Adrenal gland (tissue), 12 donors: ENCODE data around the gene MYO7A. TPM values are rescaled to one million over a fixed set of nuclear protein-coding genes. Genes with fewer than 3 reads are reported as not detected.

Experiments used
- DNase-seq, 7 donors: peaks; one replicate each; pipeline ENCODE4 v3.0.0-alpha.2; 2019 to 2020
- H3K27ac ChIP-seq, 5 donors: fragments of 200-600 bp; sonication (generic) in 4 of 5; 1 replicate in 3 of 5; 2 replicates in 2 of 5; pipeline versions ENCODE4 v1.5.1 to v1.8.0; 2016 to 2020; ENCODE audit warnings: mild to moderate bottlenecking in 1 of 5
- H3K27me3 ChIP-seq: fragments of 200-600 bp; 2 replicates; pipeline ENCODE4 v1.8.0; 2021
- H3K36me3 ChIP-seq, 2 donors: fragments of 200-600 bp; replicated peaks in 1 of 2; 1 replicate in 1 of 2; 2 replicates in 1 of 2; pipeline versions ENCODE4 v1.5.1 to v1.8.0; 2018 to 2022
- H3K4me1 ChIP-seq, 2 donors: fragments of 200-600 bp; replicated peaks in 1 of 2; 1 replicate in 1 of 2; 2 replicates in 1 of 2; pipeline versions ENCODE4 v1.5.1 to v1.8.0; 2018 to 2021
- H3K4me3 ChIP-seq, 4 donors: fragments of 200-600 bp; sonication (generic) in 3 of 4; one replicate each; pipeline ENCODE4 v1.5.1; 2016 to 2018
- H3K9me3 ChIP-seq, 3 donors: fragments of 200-600 bp; sonication (generic) in 1 of 3; replicated peaks in 1 of 3; 1 replicate in 2 of 3; 2 replicates in 1 of 3; pipeline versions ENCODE4 v1.5.1 to v1.8.0; 2016 to 2021
- CTCF ChIP-seq, 6 experiments: fragments of 450-650 bp in 4 of 6; fragments of 200-600 bp in 2 of 6; sonication (generic) in 1 of 6; IDR thresholded peaks; 1 replicate in 5 of 6; 2 replicates in 1 of 6; pipeline versions ENCODE4 v1.5.1 to v1.8.0; 2016 to 2021; ENCODE audit warnings: antibody characterized with exemption in 6 of 6, mild to moderate bottlenecking in 2 of 6, moderate library complexity in 1 of 6
- POLR2A ChIP-seq, 2 donors: fragments of 450-650 bp; IDR thresholded peaks; one replicate each; pipeline ENCODE4 v1.6.1; 2017; ENCODE audit warnings: antibody characterized with exemption in 2 of 2, mild to moderate bottlenecking in 2 of 2, moderate library complexity in 1 of 2
- WGBS, 4 donors: extraction: QIAGEN DNeasy Blood & Tissue Kit in 2 of 4; methylation state at CpG; one replicate each; pipeline versions ENCODE4 v1.1.5 to v1.1.7; 2013 to 2017; 5-methylcytosine and 5-hydroxymethylcytosine counted together
- intact Hi-C, 2 donors: fragments of 100-400 bp; cut with DNase I; formaldehyde crosslinking; loops; one replicate each; pipeline versions ENCODE4 v1.14.1 to v1.15.0; 2022 to 2023
- polyA plus RNA-seq, 3 donors: library from polyadenylated mRNA; stranded (reverse); fragments of 200-250 nt in 2 of 3; fragments of 350-450 nt in 1 of 3; fragmentation: Illumina TruSeq in 1 of 3; extraction: RNeasy Lipid Tissue Mini Kit (QIAGEN cat#74804) in 1 of 3; gene quantifications; one replicate each; pipeline ENCODE4 v1.2.3, GENCODE V29; 2013 to 2014
- total RNA-seq, 9 donors: library from RNA; depleted of rRNA in 4 of 9; stranded (reverse); fragments of >200 nt in 4 of 9; fragments of 120-200 nt in 1 of 9; fragmentation: NEBNext Ultra II Directional in 1 of 9; extraction: Animal tissue kit (Norgen Biotek cat#: 25700) in 1 of 9; gene quantifications; one replicate each; pipeline versions ENCODE4 v1.1.0 to v1.2.4, GENCODE V29; 2013 to 2023
- donor health status: healthy with polysubstance abuse.
- donor health status: Bipolar disorder and iron deficiency.
- donor health status: DM: yes; HTN: yes; CAD: no.
- donor health status: DM: no; HTN: no; CAD: no.
- donor health status: DM: no; HTN: no; CAD: no.
- donor health status: DM: yes; HTN: yes; CAD: no.

Gene MYO7A
- total and polyA plus RNA-seq, 12 donors, result 5.5 to 175 (median 91.6) TPM

- DNase-seq, result no peak
- TF ChIP-seq CTCF (IDR thresholded peaks at IDR 0.05) (no peak), POLR2A (IDR thresholded peaks at IDR 0.05) (no peak)
- Histone ChIP-seq H3K27me3 (no peaks in the 10 kb centered on the region), H3K4me1 (no peaks in the 10 kb centered on the region), H3K4me3 (no peak overlapping the region), H3K9me3 (no peaks in the 10 kb centered on the region), H3K27ac (no peak overlapping the region), H3K36me3 (peaks cover 0 to 9% of the 10 kb centered on the region in 2 donors)
- intact Hi-C loops, result no loop called here
- 91 to 100% (median 92%) methylated on average over 3 to 9 of the region's 9 CpGs for WGBS, 4 donors
These were observed 8.5 kb upstream of the MYO7A start for GRCh38 chr11:77119531-77119936.

- DNase-seq, result no peak
- Histone ChIP-seq H3K27me3 (no peaks in the 10 kb centered on the region), H3K36me3 (peaks cover 0 to 9% of the 10 kb centered on the region in 2 donors), H3K9me3 (no peaks in the 10 kb centered on the region), H3K4me1 (no peaks in the 10 kb centered on the region), H3K27ac (no peak overlapping the region), H3K4me3 (no peak overlapping the region)
- TF ChIP-seq CTCF (IDR thresholded peaks at IDR 0.05) (no peak), POLR2A (IDR thresholded peaks at IDR 0.05) (no peak)
- 90 to 97% (median 93%) methylated on average over 19 of the region's 19 CpGs for WGBS, 4 donors
- intact Hi-C loops, result loop anchor here in 1 of 2 donors (10.0 kb wide), 1 partner anchor 424 kb away; no protein-coding TSS in a partner anchor
These were observed 7.5 kb upstream of the MYO7A start for GRCh38 chr11:77120571-77120970.

GRCh38 chr11:77121096-77121640 lies 6.9 kb upstream of the MYO7A start:
- intact Hi-C loops, result loop anchor here in 1 of 2 donors (10.0 kb wide), 1 partner anchor 424 kb away; no protein-coding TSS in a partner anchor
- no peaks in the 10 kb centered on the region for H3K9me3 ChIP-seq
- no peaks in the 10 kb centered on the region for H3K4me1 ChIP-seq
- 80 to 97% (median 91%) methylated on average over 4 to 10 of the region's 10 CpGs for WGBS, 4 donors
- H3K27me3 ChIP-seq, result no peaks in the 10 kb centered on the region
- no peak overlapping the region for H3K27ac ChIP-seq
- TF ChIP-seq CTCF (IDR thresholded peaks at IDR 0.05) (no peak), POLR2A (IDR thresholded peaks at IDR 0.05) (no peak)
- no peak overlapping the region for H3K4me3 ChIP-seq
- H3K36me3 ChIP-seq, result peaks cover 0 to 9% of the 10 kb centered on the region in 2 donors
- DNase-seq, result no peak

- no peaks in the 10 kb centered on the region for H3K4me1 ChIP-seq
- no peaks in the 10 kb centered on the region for H3K27me3 ChIP-seq
- WGBS, 4 donors, result 93 to 100% (median 96%) methylated on average over 6 to 8 of the region's 8 CpGs
- intact Hi-C loops, result loop anchor here in 1 of 2 donors (10.0 kb wide), 1 partner anchor 423 kb away; no protein-coding TSS in a partner anchor
- peaks cover 0 to 9% of the 10 kb centered on the region in 2 donors for H3K36me3 ChIP-seq
- H3K4me3 ChIP-seq, result no peak overlapping the region
- no peaks in the 10 kb centered on the region for H3K9me3 ChIP-seq
- H3K27ac ChIP-seq, result no peak overlapping the region
- DNase-seq, result no peak
- no peak for TF ChIP-seq POLR2A (IDR thresholded peaks at IDR 0.05)
- no peak for TF ChIP-seq CTCF (IDR thresholded peaks at IDR 0.05)
These were observed 6.0 kb upstream of the MYO7A start for GRCh38 chr11:77121876-77122575.
